Measurements from ENCODE around the gene MAPK4.

Gene MAPK4

DNA sequence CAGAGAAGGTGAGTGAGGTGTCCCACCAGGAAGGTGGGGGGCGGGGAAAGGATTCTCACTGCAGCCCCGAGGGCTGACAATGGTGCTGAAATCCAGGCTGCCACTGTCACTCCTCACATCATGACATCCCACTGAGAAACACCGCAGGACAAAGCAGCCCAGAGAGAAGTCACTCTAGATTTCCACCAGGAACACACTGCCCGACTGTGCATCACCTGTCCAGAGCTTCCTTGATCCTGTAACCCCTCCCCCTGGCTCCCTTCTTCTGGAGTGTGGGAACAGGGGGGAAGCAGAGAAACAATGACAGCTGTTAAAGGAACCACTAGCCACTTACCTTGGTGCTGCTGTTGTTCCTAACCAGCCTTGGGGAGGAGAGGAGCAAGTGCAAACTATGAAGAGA, 190.1 kb downstream of the MAPK4 start:
- Histone ChIP-seq H3K4me3 (ENCODE audit: low read depth, low read length) (no peak overlapping the region), H3K9me3 (ENCODE audit: control insufficient read depth, insufficient read depth, low read depth, low read length) (no peaks in the 10 kb centered on the region), H3K36me3 (ENCODE audit: control insufficient read depth in 2 of 2, insufficient read depth in 1 of 2, low read length in 2 of 2) (no peaks in the 10 kb centered on the region), H3K27ac (ENCODE audit: extremely low read depth, low read depth, low read length) (no peak overlapping the region), H3K4me1 (ENCODE audit: control insufficient read depth, insufficient read depth, low read length) (peaks cover 2% of the 10 kb centered on the region; the same call in 1 of the 2 replicates)
- ChIA-PET CTCF (no interaction called here), POLR2A (no interaction called here)
- TF ChIP-seq, protein P1, sequence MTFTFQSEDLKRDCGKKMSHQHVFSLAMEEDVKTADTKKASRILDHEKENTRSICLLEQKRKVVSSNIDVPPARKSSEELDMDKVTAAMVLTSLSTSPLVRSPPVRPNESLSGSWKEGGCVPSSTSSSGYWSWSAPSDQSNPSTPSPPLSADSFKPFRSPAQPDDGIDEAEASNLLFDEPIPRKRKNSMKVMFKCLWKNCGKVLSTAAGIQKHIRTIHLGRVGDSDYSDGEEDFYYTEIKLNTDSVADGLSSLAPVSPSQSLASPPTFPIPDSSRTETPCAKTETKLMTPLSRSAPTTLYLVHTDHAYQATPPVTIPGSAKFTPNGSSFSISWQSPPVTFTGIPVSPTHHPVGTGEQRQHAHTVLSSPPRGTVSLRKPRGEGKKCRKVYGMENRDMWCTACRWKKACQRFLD (tag by site-specific recombination; IDR thresholded peaks at IDR 0.05), result no peak
- TF ChIP-seq, protein P2, sequence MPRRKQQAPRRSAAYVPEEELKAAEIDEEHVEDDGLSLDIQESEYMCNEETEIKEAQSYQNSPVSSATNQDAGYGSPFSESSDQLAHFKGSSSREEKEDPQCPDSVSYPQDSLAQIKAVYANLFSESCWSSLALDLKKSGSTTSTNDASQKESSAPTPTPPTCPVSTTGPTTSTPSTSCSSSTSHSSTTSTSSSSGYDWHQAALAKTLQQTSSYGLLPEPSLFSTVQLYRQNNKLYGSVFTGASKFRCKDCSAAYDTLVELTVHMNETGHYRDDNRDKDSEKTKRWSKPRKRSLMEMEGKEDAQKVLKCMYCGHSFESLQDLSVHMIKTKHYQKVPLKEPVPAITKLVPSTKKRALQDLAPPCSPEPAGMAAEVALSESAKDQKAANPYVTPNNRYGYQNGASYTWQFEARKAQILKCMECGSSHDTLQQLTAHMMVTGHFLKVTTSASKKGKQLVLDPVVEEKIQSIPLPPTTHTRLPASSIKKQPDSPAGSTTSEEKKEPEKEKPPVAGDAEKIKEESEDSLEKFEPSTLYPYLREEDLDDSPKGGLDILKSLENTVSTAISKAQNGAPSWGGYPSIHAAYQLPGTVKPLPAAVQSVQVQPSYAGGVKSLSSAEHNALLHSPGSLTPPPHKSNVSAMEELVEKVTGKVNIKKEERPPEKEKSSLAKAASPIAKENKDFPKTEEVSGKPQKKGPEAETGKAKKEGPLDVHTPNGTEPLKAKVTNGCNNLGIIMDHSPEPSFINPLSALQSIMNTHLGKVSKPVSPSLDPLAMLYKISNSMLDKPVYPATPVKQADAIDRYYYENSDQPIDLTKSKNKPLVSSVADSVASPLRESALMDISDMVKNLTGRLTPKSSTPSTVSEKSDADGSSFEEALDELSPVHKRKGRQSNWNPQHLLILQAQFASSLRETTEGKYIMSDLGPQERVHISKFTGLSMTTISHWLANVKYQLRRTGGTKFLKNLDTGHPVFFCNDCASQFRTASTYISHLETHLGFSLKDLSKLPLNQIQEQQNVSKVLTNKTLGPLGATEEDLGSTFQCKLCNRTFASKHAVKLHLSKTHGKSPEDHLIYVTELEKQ (tag by site-specific recombination; IDR thresholded peaks at IDR 0.05; ENCODE audit: borderline replicate concordance), result no peak
- no peak for TF ChIP-seq ZNF473 (tag by site-specific recombination; IDR thresholded peaks at IDR 0.05)
- TF ChIP-seq, protein P3, sequence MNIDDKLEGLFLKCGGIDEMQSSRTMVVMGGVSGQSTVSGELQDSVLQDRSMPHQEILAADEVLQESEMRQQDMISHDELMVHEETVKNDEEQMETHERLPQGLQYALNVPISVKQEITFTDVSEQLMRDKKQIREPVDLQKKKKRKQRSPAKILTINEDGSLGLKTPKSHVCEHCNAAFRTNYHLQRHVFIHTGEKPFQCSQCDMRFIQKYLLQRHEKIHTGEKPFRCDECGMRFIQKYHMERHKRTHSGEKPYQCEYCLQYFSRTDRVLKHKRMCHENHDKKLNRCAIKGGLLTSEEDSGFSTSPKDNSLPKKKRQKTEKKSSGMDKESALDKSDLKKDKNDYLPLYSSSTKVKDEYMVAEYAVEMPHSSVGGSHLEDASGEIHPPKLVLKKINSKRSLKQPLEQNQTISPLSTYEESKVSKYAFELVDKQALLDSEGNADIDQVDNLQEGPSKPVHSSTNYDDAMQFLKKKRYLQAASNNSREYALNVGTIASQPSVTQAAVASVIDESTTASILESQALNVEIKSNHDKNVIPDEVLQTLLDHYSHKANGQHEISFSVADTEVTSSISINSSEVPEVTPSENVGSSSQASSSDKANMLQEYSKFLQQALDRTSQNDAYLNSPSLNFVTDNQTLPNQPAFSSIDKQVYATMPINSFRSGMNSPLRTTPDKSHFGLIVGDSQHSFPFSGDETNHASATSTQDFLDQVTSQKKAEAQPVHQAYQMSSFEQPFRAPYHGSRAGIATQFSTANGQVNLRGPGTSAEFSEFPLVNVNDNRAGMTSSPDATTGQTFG (tag by site-specific recombination; IDR thresholded peaks at IDR 0.05; ENCODE audit: borderline replicate concordance), result no peak
- peak; percentile 80; the same call in 1 of the 2 replicates for TF ChIP-seq ZIC2 (tag by site-specific recombination; IDR thresholded peaks at IDR 0.05)
- no peak for TF ChIP-seq ZNF16 (tag by site-specific recombination; IDR thresholded peaks at IDR 0.05; ENCODE audit: low read depth)
- TF ChIP-seq, protein P4, sequence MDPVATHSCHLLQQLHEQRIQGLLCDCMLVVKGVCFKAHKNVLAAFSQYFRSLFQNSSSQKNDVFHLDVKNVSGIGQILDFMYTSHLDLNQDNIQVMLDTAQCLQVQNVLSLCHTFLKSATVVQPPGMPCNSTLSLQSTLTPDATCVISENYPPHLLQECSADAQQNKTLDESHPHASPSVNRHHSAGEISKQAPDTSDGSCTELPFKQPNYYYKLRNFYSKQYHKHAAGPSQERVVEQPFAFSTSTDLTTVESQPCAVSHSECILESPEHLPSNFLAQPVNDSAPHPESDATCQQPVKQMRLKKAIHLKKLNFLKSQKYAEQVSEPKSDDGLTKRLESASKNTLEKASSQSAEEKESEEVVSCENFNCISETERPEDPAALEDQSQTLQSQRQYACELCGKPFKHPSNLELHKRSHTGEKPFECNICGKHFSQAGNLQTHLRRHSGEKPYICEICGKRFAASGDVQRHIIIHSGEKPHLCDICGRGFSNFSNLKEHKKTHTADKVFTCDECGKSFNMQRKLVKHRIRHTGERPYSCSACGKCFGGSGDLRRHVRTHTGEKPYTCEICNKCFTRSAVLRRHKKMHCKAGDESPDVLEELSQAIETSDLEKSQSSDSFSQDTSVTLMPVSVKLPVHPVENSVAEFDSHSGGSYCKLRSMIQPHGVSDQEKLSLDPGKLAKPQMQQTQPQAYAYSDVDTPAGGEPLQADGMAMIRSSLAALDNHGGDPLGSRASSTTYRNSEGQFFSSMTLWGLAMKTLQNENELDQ (tag by site-specific recombination; IDR thresholded peaks at IDR 0.05; ENCODE audit: low read depth), result no peak
- TF ChIP-seq, protein P5, sequence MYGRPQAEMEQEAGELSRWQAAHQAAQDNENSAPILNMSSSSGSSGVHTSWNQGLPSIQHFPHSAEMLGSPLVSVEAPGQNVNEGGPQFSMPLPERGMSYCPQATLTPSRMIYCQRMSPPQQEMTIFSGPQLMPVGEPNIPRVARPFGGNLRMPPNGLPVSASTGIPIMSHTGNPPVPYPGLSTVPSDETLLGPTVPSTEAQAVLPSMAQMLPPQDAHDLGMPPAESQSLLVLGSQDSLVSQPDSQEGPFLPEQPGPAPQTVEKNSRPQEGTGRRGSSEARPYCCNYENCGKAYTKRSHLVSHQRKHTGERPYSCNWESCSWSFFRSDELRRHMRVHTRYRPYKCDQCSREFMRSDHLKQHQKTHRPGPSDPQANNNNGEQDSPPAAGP (tag by site-specific recombination; IDR thresholded peaks at IDR 0.05), result no peak
- TF ChIP-seq KLF1 (tag by site-specific recombination; IDR thresholded peaks at IDR 0.05), result no peak
- TF ChIP-seq ZNF175 (tag by site-specific recombination; IDR thresholded peaks at IDR 0.05), result no peak
- TF ChIP-seq, protein P6, sequence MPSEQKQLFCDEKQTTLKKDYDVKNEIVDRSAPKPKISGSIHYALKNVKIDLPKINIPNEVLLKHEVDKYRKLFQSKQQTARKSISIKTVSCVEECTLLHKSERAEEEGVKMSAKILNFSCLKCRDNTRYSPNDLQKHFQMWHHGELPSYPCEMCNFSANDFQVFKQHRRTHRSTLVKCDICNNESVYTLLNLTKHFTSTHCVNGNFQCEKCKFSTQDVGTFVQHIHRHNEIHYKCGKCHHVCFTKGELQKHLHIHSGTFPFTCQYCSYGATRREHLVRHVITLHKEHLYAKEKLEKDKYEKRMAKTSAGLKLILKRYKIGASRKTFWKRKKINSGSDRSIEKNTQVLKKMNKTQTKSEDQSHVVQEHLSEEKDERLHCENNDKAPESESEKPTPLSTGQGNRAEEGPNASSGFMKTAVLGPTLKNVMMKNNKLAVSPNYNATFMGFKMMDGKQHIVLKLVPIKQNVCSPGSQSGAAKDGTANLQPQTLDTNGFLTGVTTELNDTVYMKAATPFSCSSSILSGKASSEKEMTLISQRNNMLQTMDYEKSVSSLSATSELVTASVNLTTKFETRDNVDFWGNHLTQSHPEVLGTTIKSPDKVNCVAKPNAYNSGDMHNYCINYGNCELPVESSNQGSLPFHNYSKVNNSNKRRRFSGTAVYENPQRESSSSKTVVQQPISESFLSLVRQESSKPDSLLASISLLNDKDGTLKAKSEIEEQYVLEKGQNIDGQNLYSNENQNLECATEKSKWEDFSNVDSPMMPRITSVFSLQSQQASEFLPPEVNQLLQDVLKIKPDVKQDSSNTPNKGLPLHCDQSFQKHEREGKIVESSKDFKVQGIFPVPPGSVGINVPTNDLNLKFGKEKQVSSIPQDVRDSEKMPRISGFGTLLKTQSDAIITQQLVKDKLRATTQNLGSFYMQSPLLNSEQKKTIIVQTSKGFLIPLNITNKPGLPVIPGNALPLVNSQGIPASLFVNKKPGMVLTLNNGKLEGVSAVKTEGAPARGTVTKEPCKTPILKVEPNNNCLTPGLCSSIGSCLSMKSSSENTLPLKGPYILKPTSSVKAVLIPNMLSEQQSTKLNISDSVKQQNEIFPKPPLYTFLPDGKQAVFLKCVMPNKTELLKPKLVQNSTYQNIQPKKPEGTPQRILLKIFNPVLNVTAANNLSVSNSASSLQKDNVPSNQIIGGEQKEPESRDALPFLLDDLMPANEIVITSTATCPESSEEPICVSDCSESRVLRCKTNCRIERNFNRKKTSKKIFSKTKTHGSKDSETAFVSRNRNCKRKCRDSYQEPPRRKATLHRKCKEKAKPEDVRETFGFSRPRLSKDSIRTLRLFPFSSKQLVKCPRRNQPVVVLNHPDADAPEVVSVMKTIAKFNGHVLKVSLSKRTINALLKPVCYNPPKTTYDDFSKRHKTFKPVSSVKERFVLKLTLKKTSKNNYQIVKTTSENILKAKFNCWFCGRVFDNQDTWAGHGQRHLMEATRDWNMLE (tag by site-specific recombination; conservative IDR thresholded peaks at IDR 0.05; ENCODE audit: low read depth), result no peak
- TF ChIP-seq ZNF341 (tag by site-specific recombination; IDR thresholded peaks at IDR 0.05; ENCODE audit: low read depth), result peak; percentile 62

Measured in HEK293 (cell line).